Metanephros (tissue), 2 donors: ENCODE measurements around the gene PTAFR. TPM values are rescaled to one million over a fixed set of nuclear protein-coding genes. Genes with fewer than 3 reads are reported as not detected.

Experiments used
- small RNA-seq: library from RNA; depleted of rRNA; stranded (forward); fragments of <200 nt; gene quantifications from one replicate; pipeline ENCODE3, GENCODE V24; 2014; ENCODE audit warnings: low replicate concordance
- total RNA-seq: library from RNA; depleted of rRNA; stranded (reverse); fragments of >200 nt; gene quantifications from one replicate; pipeline ENCODE4 v1.2.3, GENCODE V29; 2014

Gene PTAFR
- total RNA-seq: 4.8 TPM

GRCh38 chr1:28176492-28177470, at the start of gene PTAFR:
PTAFR (minus strand) TSS chr1:28176690; CDS start chr1:28151021, 25,669 bp downstream.

Small RNA genes lying within 50 kb of the gene (small RNA-seq; reads per million reads assigned to genes)
- gene RNU6-176P: not detected

Other genes with a start within 250 kb of the PTAFR start
- 7.8 TPM for gene SMPDL3B, start 241.7 kb downstream of the PTAFR start, total RNA-seq
- 9.5 TPM for gene XKR8, start 216.7 kb downstream of the PTAFR start, total RNA-seq
- gene EYA3, start 88.1 kb downstream of the PTAFR start, total RNA-seq: 49.4 TPM
- 26.8 TPM for gene DNAJC8, start 56.3 kb upstream of the PTAFR start, total RNA-seq
- gene ATP5IF1, start 59.4 kb upstream of the PTAFR start, total RNA-seq: 120 TPM
- gene SESN2, start 82.8 kb upstream of the PTAFR start, total RNA-seq: 12.6 TPM
- 15.9 TPM for gene MED18, start 152.3 kb upstream of the PTAFR start, total RNA-seq
- gene PHACTR4, start 193.1 kb upstream of the PTAFR start, total RNA-seq: 21.0 TPM